ENCODE measurements around the gene SMURF1.

SMURF1 gene

GRCh38 chr7:99013266-99014112, 130.4 kb downstream of the SMURF1 start:
- Histone ChIP-seq H3K36me3 (ENCODE audit: control insufficient read depth, insufficient read depth, low read length) (peaks cover 47% of the 10 kb centered on the region), H3K9me3 (ENCODE audit: control insufficient read depth, insufficient read depth, low read length) (no peaks in the 10 kb centered on the region), H3K4me3 (ENCODE audit: low read depth, low read length) (no peak overlapping the region), H3K27me3 (ENCODE audit: control insufficient read depth, insufficient read depth, low read length) (no peaks in the 10 kb centered on the region), H3K4me1 (ENCODE audit: control insufficient read depth, insufficient read depth, low read length) (no peaks in the 10 kb centered on the region), H3K9ac (ENCODE audit: low read depth, low read length) (no peak overlapping the region)

- no peaks in the 10 kb centered on the region for H3K9me3 ChIP-seq (ENCODE audit: control insufficient read depth, insufficient read depth, low read length)
- no peaks in the 10 kb centered on the region for H3K4me1 ChIP-seq (ENCODE audit: control insufficient read depth, insufficient read depth, low read length)
- no peak overlapping the region for H3K9ac ChIP-seq (ENCODE audit: low read depth, low read length)
- no peak overlapping the region for H3K4me3 ChIP-seq (ENCODE audit: low read depth, low read length)
- H3K36me3 ChIP-seq (ENCODE audit: control insufficient read depth, insufficient read depth, low read length), result peaks cover 51% of the 10 kb centered on the region
- H3K27me3 ChIP-seq (ENCODE audit: control insufficient read depth, insufficient read depth, low read length), result no peaks in the 10 kb centered on the region
Measured at GRCh38 chr7:99012722-99013121, 131.2 kb downstream of the SMURF1 start.

- no peaks in the 10 kb centered on the region for H3K4me1 ChIP-seq (ENCODE audit: control insufficient read depth, insufficient read depth, low read length)
- no peak overlapping the region for H3K9ac ChIP-seq (ENCODE audit: low read depth, low read length)
- H3K36me3 ChIP-seq (ENCODE audit: control insufficient read depth, insufficient read depth, low read length), result peaks cover 52% of the 10 kb centered on the region
- H3K4me3 ChIP-seq (ENCODE audit: low read depth, low read length), result no peak overlapping the region
- H3K27me3 ChIP-seq (ENCODE audit: control insufficient read depth, insufficient read depth, low read length), result no peaks in the 10 kb centered on the region
- H3K9me3 ChIP-seq (ENCODE audit: control insufficient read depth, insufficient read depth, low read length), result no peaks in the 10 kb centered on the region
Measured at GRCh38 chr7:99011706-99012404, 132.1 kb downstream of the SMURF1 start.

- no peaks in the 10 kb centered on the region for H3K4me1 ChIP-seq (ENCODE audit: control insufficient read depth, insufficient read depth, low read length)
- no peak overlapping the region for H3K9ac ChIP-seq (ENCODE audit: low read depth, low read length)
- no peaks in the 10 kb centered on the region for H3K9me3 ChIP-seq (ENCODE audit: control insufficient read depth, insufficient read depth, low read length)
- H3K27me3 ChIP-seq (ENCODE audit: control insufficient read depth, insufficient read depth, low read length), result no peaks in the 10 kb centered on the region
- H3K4me3 ChIP-seq (ENCODE audit: low read depth, low read length), result no peak overlapping the region
- peaks cover 57% of the 10 kb centered on the region for H3K36me3 ChIP-seq (ENCODE audit: control insufficient read depth, insufficient read depth, low read length)
Measured at GRCh38 chr7:99011341-99011705, 132.6 kb downstream of the SMURF1 start.

GRCh38 chr7:99010281-99010680, 133.6 kb downstream of the SMURF1 start:
- Histone ChIP-seq H3K27me3 (ENCODE audit: control insufficient read depth, insufficient read depth, low read length) (no peaks in the 10 kb centered on the region), H3K4me3 (ENCODE audit: low read depth, low read length) (no peak overlapping the region), H3K4me1 (ENCODE audit: control insufficient read depth, insufficient read depth, low read length) (no peaks in the 10 kb centered on the region), H3K36me3 (ENCODE audit: control insufficient read depth, insufficient read depth, low read length) (peaks cover 60% of the 10 kb centered on the region), H3K9ac (ENCODE audit: low read depth, low read length) (no peak overlapping the region), H3K9me3 (ENCODE audit: control insufficient read depth, insufficient read depth, low read length) (no peaks in the 10 kb centered on the region)

GRCh38 chr7:99008921-99009530, 134.9 kb downstream of the SMURF1 start:
- no peaks in the 10 kb centered on the region for H3K4me1 ChIP-seq (ENCODE audit: control insufficient read depth, insufficient read depth, low read length)
- no peaks in the 10 kb centered on the region for H3K27me3 ChIP-seq (ENCODE audit: control insufficient read depth, insufficient read depth, low read length)
- H3K9me3 ChIP-seq (ENCODE audit: control insufficient read depth, insufficient read depth, low read length), result no peaks in the 10 kb centered on the region
- peaks cover 56% of the 10 kb centered on the region for H3K36me3 ChIP-seq (ENCODE audit: control insufficient read depth, insufficient read depth, low read length)
- H3K9ac ChIP-seq (ENCODE audit: low read depth, low read length), result no peak overlapping the region
- H3K4me3 ChIP-seq (ENCODE audit: low read depth, low read length), result no peak overlapping the region

- H3K4me3 ChIP-seq (ENCODE audit: low read depth, low read length), result no peak overlapping the region
- no peaks in the 10 kb centered on the region for H3K27me3 ChIP-seq (ENCODE audit: control insufficient read depth, insufficient read depth, low read length)
- no peaks in the 10 kb centered on the region for H3K9me3 ChIP-seq (ENCODE audit: control insufficient read depth, insufficient read depth, low read length)
- peaks cover 51% of the 10 kb centered on the region for H3K36me3 ChIP-seq (ENCODE audit: control insufficient read depth, insufficient read depth, low read length)
- H3K9ac ChIP-seq (ENCODE audit: low read depth, low read length), result no peak overlapping the region
- no peaks in the 10 kb centered on the region for H3K4me1 ChIP-seq (ENCODE audit: control insufficient read depth, insufficient read depth, low read length)
Measured at GRCh38 chr7:99008181-99008631, 135.7 kb downstream of the SMURF1 start.

- no peaks in the 10 kb centered on the region for H3K27me3 ChIP-seq (ENCODE audit: control insufficient read depth, insufficient read depth, low read length)
- no peak overlapping the region for H3K9ac ChIP-seq (ENCODE audit: low read depth, low read length)
- peaks cover 42% of the 10 kb centered on the region for H3K36me3 ChIP-seq (ENCODE audit: control insufficient read depth, insufficient read depth, low read length)
- H3K4me1 ChIP-seq (ENCODE audit: control insufficient read depth, insufficient read depth, low read length), result no peaks in the 10 kb centered on the region
- no peak overlapping the region for H3K4me3 ChIP-seq (ENCODE audit: low read depth, low read length)
- H3K9me3 ChIP-seq (ENCODE audit: control insufficient read depth, insufficient read depth, low read length), result no peaks in the 10 kb centered on the region
Measured at GRCh38 chr7:99006739-99007424, 137.0 kb downstream of the SMURF1 start.

- no peaks in the 10 kb centered on the region for H3K4me1 ChIP-seq (ENCODE audit: control insufficient read depth, insufficient read depth, low read length)
- H3K9me3 ChIP-seq (ENCODE audit: control insufficient read depth, insufficient read depth, low read length), result no peaks in the 10 kb centered on the region
- H3K27me3 ChIP-seq (ENCODE audit: control insufficient read depth, insufficient read depth, low read length), result no peaks in the 10 kb centered on the region
- H3K9ac ChIP-seq (ENCODE audit: low read depth, low read length), result no peak overlapping the region
- H3K4me3 ChIP-seq (ENCODE audit: low read depth, low read length), result no peak overlapping the region
- peaks cover 35% of the 10 kb centered on the region for H3K36me3 ChIP-seq (ENCODE audit: control insufficient read depth, insufficient read depth, low read length)
Measured at GRCh38 chr7:99005776-99006175, 138.1 kb downstream of the SMURF1 start.

- Histone ChIP-seq H3K4me3 (ENCODE audit: low read depth, low read length) (no peak overlapping the region), H3K9me3 (ENCODE audit: control insufficient read depth, insufficient read depth, low read length) (no peaks in the 10 kb centered on the region), H3K9ac (ENCODE audit: low read depth, low read length) (no peak overlapping the region), H3K4me1 (ENCODE audit: control insufficient read depth, insufficient read depth, low read length) (no peaks in the 10 kb centered on the region), H3K27me3 (ENCODE audit: control insufficient read depth, insufficient read depth, low read length) (no peaks in the 10 kb centered on the region), H3K36me3 (ENCODE audit: control insufficient read depth, insufficient read depth, low read length) (peaks cover 37% of the 10 kb centered on the region)
Measured at GRCh38 chr7:99004781-99005500, 139.0 kb downstream of the SMURF1 start.

- H3K9me3 ChIP-seq (ENCODE audit: control insufficient read depth, insufficient read depth, low read length), result no peaks in the 10 kb centered on the region
- H3K9ac ChIP-seq (ENCODE audit: low read depth, low read length), result no peak overlapping the region
- H3K27me3 ChIP-seq (ENCODE audit: control insufficient read depth, insufficient read depth, low read length), result no peaks in the 10 kb centered on the region
- H3K36me3 ChIP-seq (ENCODE audit: control insufficient read depth, insufficient read depth, low read length), result peaks cover 35% of the 10 kb centered on the region
- no peaks in the 10 kb centered on the region for H3K4me1 ChIP-seq (ENCODE audit: control insufficient read depth, insufficient read depth, low read length)
- H3K4me3 ChIP-seq (ENCODE audit: low read depth, low read length), result no peak overlapping the region
Measured at GRCh38 chr7:99004216-99004615, 139.7 kb downstream of the SMURF1 start.

Measured in iPS-15b (cell line).